ENCODE results near the gene SYNRG. TPM values are rescaled to one million over a fixed set of nuclear protein-coding genes. Genes with fewer than 3 reads are reported as not detected.

The SYNRG gene
- total RNA-seq, 2 donors from 2014 or later: 23.6 to 28.6 TPM

GRCh38 chr17:37553401-37553966, 55.7 kb downstream of the SYNRG start:
- Histone ChIP-seq H3K9me3 (no peaks in the 10 kb centered on the region), H3K27ac (no peak overlapping the region), H3K4me1 (ENCODE audit: control insufficient read depth in 1 of 2, low read depth in 2 of 2) (peaks cover 0 to 5% of the 10 kb centered on the region in 2 donors), H3K4me3 (no peak overlapping the region), H3K36me3 (peaks cover 6% of the 10 kb centered on the region), H3K27me3 (replicated peaks; ENCODE audit: insufficient read depth) (no peaks in the 10 kb centered on the region)
- DNase-seq (ENCODE audit: low spot score): no peak
- TF ChIP-seq CTCF (IDR thresholded peaks at IDR 0.05): no peak
- no peak for ATAC-seq (ENCODE audit: insufficient number of reproducible peaks, low FRiP score, low read depth)

GRCh38 chr17:37551788-37552187, 57.4 kb downstream of the SYNRG start:
- Histone ChIP-seq H3K4me1 (ENCODE audit: control insufficient read depth in 1 of 2, low read depth in 2 of 2) (peaks cover 2 to 15% of the 10 kb centered on the region in 2 donors), H3K27me3 (replicated peaks; ENCODE audit: insufficient read depth) (no peaks in the 10 kb centered on the region), H3K4me3 (no peak overlapping the region), H3K36me3 (peaks cover 6% of the 10 kb centered on the region), H3K27ac (no peak overlapping the region), H3K9me3 (no peaks in the 10 kb centered on the region)
- no peak for TF ChIP-seq CTCF (IDR thresholded peaks at IDR 0.05)
- DNase-seq (ENCODE audit: low spot score) (no peak), ATAC-seq (ENCODE audit: insufficient number of reproducible peaks, low FRiP score, low read depth) (no peak)

- DNase-seq (ENCODE audit: low spot score) (no peak), ATAC-seq (ENCODE audit: insufficient number of reproducible peaks, low FRiP score, low read depth) (no peak)
- Histone ChIP-seq H3K9me3 (no peaks in the 10 kb centered on the region), H3K27ac (no peak overlapping the region), H3K36me3 (peaks cover 4% of the 10 kb centered on the region), H3K27me3 (replicated peaks; ENCODE audit: insufficient read depth) (no peaks in the 10 kb centered on the region), H3K4me1 (ENCODE audit: control insufficient read depth in 1 of 2, low read depth in 2 of 2) (peaks cover 2 to 15% of the 10 kb centered on the region in 2 donors), H3K4me3 (no peak overlapping the region)
- no peak for TF ChIP-seq CTCF (IDR thresholded peaks at IDR 0.05)
Observed at GRCh38 chr17:37547986-37548385, 61.2 kb downstream of the SYNRG start.

GRCh38 chr17:37546302-37546701, 62.9 kb downstream of the SYNRG start:
- no peak for TF ChIP-seq CTCF (IDR thresholded peaks at IDR 0.05)
- Histone ChIP-seq H3K9me3 (no peaks in the 10 kb centered on the region), H3K4me1 (ENCODE audit: control insufficient read depth in 1 of 2, low read depth in 2 of 2) (peaks cover 2 to 11% of the 10 kb centered on the region in 2 donors), H3K27ac (no peak overlapping the region), H3K36me3 (peaks cover 10% of the 10 kb centered on the region), H3K27me3 (replicated peaks; ENCODE audit: insufficient read depth) (no peaks in the 10 kb centered on the region), H3K4me3 (no peak overlapping the region)
- no peak for DNase-seq (ENCODE audit: low spot score)
- no peak for ATAC-seq (ENCODE audit: insufficient number of reproducible peaks, low FRiP score, low read depth)

- Histone ChIP-seq H3K4me3 (no peak overlapping the region), H3K4me1 (ENCODE audit: control insufficient read depth in 1 of 2, low read depth in 2 of 2) (peaks cover 2 to 11% of the 10 kb centered on the region in 2 donors), H3K27ac (no peak overlapping the region), H3K27me3 (replicated peaks; ENCODE audit: insufficient read depth) (no peaks in the 10 kb centered on the region), H3K36me3 (peaks cover 19% of the 10 kb centered on the region), H3K9me3 (no peaks in the 10 kb centered on the region)
- DNase-seq (ENCODE audit: low spot score) (no peak), ATAC-seq (ENCODE audit: insufficient number of reproducible peaks, low FRiP score, low read depth) (no peak)
- no peak for TF ChIP-seq CTCF (IDR thresholded peaks at IDR 0.05)
Observed at GRCh38 chr17:37545486-37545885, 63.7 kb downstream of the SYNRG start.
